Right atrium auricular region (tissue), 2 donors: ENCODE measurements around the gene TMPRSS11D. TPM values are rescaled to one million over a fixed set of nuclear protein-coding genes. Genes with fewer than 3 reads are reported as not detected.

ENCODE experiments used
- DNase-seq: peaks from one replicate; pipeline ENCODE4 v3.0.0-alpha.2; 2019; ENCODE audit warnings: low spot score
- H3K27ac ChIP-seq, 2 donors: fragments of 200-600 bp; sonication (generic); 1 replicate in 1 of 2; 2 replicates in 1 of 2; pipeline ENCODE4 v1.5.1; 2016 to 2019
- H3K27me3 ChIP-seq, 2 donors: fragments of 200-600 bp; sonication (generic); one replicate each; pipeline versions ENCODE4 v1.5.1 to v1.6.0; 2017 to 2019
- H3K36me3 ChIP-seq: fragments of 200-600 bp; sonication (generic); one replicate; pipeline ENCODE4 v1.5.1; 2016
- H3K4me1 ChIP-seq, 2 donors: fragments of 200-600 bp; sonication (generic); one replicate each; pipeline versions ENCODE4 v1.5.1 to v1.6.0; 2017 to 2019
- H3K4me3 ChIP-seq, 2 donors: fragments of 200-600 bp; sonication (generic); 1 replicate in 1 of 2; 2 replicates in 1 of 2; pipeline ENCODE4 v1.5.1; 2017 to 2019; ENCODE audit warnings: mild to moderate bottlenecking in 1 of 2, moderate library complexity in 1 of 2
- H3K9me3 ChIP-seq, 2 donors: fragments of 200-600 bp; sonication (generic); one replicate each; pipeline ENCODE4 v1.5.1; 2019
- CTCF ChIP-seq, 2 donors: fragments of 200-600 bp; sonication (generic); IDR thresholded peaks; one replicate each; pipeline ENCODE4 v1.5.1; 2019; ENCODE audit warnings: antibody characterized with exemption in 2 of 2
- total RNA-seq, 2 donors: library from RNA; depleted of rRNA; stranded (reverse); fragments of >200 nt; gene quantifications; one replicate each; pipeline ENCODE4 v1.1.0, GENCODE V29; 2016

TMPRSS11D gene
- total RNA-seq, 2 donors from 2014 or later, result not detected

- Histone ChIP-seq H3K4me1 (no peaks in the 10 kb centered on the region), H3K36me3 (no peaks in the 10 kb centered on the region), H3K27ac (no peak overlapping the region), H3K4me3 (no peak overlapping the region), H3K9me3 (no peaks in the 10 kb centered on the region), H3K27me3 (no peaks in the 10 kb centered on the region)
- DNase-seq, result no peak
- TF ChIP-seq CTCF (IDR thresholded peaks at IDR 0.05), result no peak
These were observed 42.7 kb upstream of the TMPRSS11D start for GRCh38 chr4:67926485-67926884.

- no peak overlapping the region for H3K4me3 ChIP-seq
- H3K36me3 ChIP-seq, result no peaks in the 10 kb centered on the region
- no peaks in the 10 kb centered on the region for H3K4me1 ChIP-seq
- H3K27me3 ChIP-seq, result no peaks in the 10 kb centered on the region
- no peak overlapping the region for H3K27ac ChIP-seq
- DNase-seq, result no peak
- no peak for TF ChIP-seq CTCF (IDR thresholded peaks at IDR 0.05)
- H3K9me3 ChIP-seq, result no peaks in the 10 kb centered on the region
These were observed 38.9 kb upstream of the TMPRSS11D start for GRCh38 chr4:67922697-67923096.

GRCh38 chr4:67918428-67918827 lies 34.6 kb upstream of the TMPRSS11D start:
- H3K4me3 ChIP-seq, result no peak overlapping the region
- TF ChIP-seq CTCF (IDR thresholded peaks at IDR 0.05), result no peak
- no peaks in the 10 kb centered on the region for H3K36me3 ChIP-seq
- H3K4me1 ChIP-seq, result no peaks in the 10 kb centered on the region
- H3K9me3 ChIP-seq, result no peaks in the 10 kb centered on the region
- DNase-seq, result no peak
- no peak overlapping the region for H3K27ac ChIP-seq
- no peaks in the 10 kb centered on the region for H3K27me3 ChIP-seq

- TF ChIP-seq CTCF (IDR thresholded peaks at IDR 0.05), result no peak
- Histone ChIP-seq H3K27ac (no peak overlapping the region), H3K4me3 (no peak overlapping the region), H3K4me1 (no peaks in the 10 kb centered on the region), H3K9me3 (no peaks in the 10 kb centered on the region), H3K27me3 (no peaks in the 10 kb centered on the region), H3K36me3 (no peaks in the 10 kb centered on the region)
- DNase-seq, result no peak
These were observed 31.7 kb upstream of the TMPRSS11D start for GRCh38 chr4:67915400-67915966.

- H3K27me3 ChIP-seq, result no peaks in the 10 kb centered on the region
- H3K36me3 ChIP-seq, result no peaks in the 10 kb centered on the region
- no peaks in the 10 kb centered on the region for H3K4me1 ChIP-seq
- TF ChIP-seq CTCF (IDR thresholded peaks at IDR 0.05), result no peak
- H3K4me3 ChIP-seq, result no peak overlapping the region
- no peak for DNase-seq
- H3K9me3 ChIP-seq, result no peaks in the 10 kb centered on the region
- no peak overlapping the region for H3K27ac ChIP-seq
These were observed 28.3 kb upstream of the TMPRSS11D start for GRCh38 chr4:67912080-67912479.

- Histone ChIP-seq H3K4me1 (no peaks in the 10 kb centered on the region), H3K27ac (no peak overlapping the region), H3K36me3 (no peaks in the 10 kb centered on the region), H3K4me3 (no peak overlapping the region), H3K9me3 (no peaks in the 10 kb centered on the region), H3K27me3 (no peaks in the 10 kb centered on the region)
- no peak for TF ChIP-seq CTCF (IDR thresholded peaks at IDR 0.05)
- no peak for DNase-seq
These were observed 27.8 kb upstream of the TMPRSS11D start for GRCh38 chr4:67911638-67912037.
